Measurements from ENCODE around the gene MKRN3. TPM values are rescaled to one million over a fixed set of nuclear protein-coding genes. Genes with fewer than 3 reads are reported as not detected.

The MKRN3 gene
- total RNA-seq, 4 donors from 2014 or later = 0.49 to 2.9 (median 0.54) TPM

DNA sequence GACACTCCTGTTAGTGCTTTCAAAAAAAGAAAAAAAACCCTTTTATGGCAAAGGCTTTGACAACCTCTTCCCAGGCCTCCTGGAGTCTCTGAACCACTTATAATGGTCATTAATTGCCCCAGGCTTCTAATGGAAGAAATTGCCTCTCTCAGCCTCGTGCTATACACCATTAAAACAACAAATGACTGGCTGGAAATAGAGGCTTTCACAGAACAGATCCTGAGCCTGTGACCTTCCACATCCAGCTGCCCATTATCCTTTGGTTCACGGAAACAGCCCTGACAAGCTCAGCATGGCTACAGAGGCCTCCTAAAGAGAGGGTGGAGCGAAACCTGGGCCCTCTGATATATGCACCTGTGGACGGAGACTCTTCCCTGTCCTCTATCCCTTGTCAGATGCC lies 26.8 kb upstream of the MKRN3 start:
- TF ChIP-seq, protein P1, sequence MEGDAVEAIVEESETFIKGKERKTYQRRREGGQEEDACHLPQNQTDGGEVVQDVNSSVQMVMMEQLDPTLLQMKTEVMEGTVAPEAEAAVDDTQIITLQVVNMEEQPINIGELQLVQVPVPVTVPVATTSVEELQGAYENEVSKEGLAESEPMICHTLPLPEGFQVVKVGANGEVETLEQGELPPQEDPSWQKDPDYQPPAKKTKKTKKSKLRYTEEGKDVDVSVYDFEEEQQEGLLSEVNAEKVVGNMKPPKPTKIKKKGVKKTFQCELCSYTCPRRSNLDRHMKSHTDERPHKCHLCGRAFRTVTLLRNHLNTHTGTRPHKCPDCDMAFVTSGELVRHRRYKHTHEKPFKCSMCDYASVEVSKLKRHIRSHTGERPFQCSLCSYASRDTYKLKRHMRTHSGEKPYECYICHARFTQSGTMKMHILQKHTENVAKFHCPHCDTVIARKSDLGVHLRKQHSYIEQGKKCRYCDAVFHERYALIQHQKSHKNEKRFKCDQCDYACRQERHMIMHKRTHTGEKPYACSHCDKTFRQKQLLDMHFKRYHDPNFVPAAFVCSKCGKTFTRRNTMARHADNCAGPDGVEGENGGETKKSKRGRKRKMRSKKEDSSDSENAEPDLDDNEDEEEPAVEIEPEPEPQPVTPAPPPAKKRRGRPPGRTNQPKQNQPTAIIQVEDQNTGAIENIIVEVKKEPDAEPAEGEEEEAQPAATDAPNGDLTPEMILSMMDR (IDR thresholded peaks at IDR 0.05; ENCODE audit: low read depth) = no peak

DNA sequence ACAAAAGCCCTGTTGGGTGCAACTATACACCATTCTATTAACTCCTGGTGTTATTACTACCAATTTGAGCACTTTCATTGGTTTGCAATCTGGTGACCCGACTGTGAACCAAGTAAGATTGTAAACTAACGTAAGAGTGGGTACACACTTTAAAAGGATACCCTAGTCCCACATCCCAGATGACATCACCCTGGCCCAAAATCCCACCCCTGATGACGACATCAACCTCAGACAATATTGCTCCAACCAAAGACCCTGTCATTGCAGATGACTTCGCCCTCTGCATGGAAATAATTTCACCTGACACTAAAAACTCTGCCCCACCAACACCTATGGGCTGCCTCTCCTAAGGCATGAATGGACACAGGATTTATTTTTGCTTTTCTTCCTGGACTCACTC lies 25.6 kb upstream of the MKRN3 start:
- TF ChIP-seq, protein P1 (IDR thresholded peaks at IDR 0.05; ENCODE audit: low read depth) = no peak

DNA sequence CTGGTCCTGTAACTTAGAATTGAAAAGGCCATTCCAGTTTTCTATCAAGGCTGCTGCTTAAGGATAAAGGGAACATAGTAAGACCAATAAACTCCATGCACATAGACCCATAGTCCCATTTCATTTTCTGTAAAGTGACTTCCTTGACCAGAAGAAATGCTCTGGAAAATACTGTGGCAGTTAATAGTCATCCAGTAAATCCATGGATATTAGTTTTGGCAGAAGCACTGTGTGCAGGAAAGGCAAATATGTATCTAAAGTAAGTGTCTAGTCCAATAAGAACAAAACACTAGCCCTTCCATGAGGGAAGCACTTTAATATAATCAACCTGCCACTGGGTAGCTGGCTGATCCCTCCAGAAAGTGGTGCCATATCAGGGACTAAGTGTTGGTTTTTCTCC lies 19.3 kb upstream of the MKRN3 start:
- TF ChIP-seq, protein P1 (IDR thresholded peaks at IDR 0.05; ENCODE audit: low read depth) = no peak

DNA sequence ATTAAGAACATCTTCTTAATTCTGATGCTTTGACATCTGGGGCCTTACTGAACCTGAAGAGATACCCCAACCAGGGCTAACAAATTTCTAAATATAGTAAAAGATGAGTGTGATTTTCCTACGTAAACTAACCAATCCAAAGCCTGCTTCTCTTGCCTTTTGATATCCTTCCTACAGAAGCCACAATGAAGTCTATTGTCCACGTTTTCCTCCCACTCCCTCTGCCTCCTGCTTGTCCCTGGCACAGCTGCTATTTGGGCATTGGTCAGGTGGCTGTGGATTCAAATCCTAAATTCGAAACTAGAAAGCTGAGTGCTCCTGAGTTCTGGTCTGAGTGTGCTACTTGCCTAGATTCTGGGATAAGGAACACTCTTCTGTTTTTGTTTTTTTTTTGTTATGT lies 17.4 kb upstream of the MKRN3 start:
- TF ChIP-seq, protein P1 (IDR thresholded peaks at IDR 0.05; ENCODE audit: low read depth) = no peak

DNA sequence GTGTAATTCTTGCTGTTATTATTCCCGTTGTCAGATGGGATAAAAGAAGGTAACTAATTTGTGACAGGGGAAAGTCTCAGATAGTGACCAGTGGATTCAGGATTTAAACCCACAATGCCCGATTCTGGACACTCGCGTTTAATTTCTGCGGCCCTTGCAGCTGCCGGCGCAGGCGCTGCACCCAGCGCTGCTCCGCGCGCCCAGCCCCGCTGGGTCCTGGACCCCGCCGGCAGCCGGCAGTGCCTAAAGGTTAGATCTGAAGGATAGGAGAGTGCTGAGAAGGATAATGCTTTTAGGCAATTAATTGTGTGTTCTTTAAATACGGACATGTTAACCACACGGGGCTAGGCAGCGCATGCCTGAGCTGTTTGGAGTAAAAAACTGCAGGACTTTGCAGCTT lies 3.6 kb upstream of the MKRN3 start:
- TF ChIP-seq, protein P1 (IDR thresholded peaks at IDR 0.05; ENCODE audit: low read depth) = no peak

DNA sequence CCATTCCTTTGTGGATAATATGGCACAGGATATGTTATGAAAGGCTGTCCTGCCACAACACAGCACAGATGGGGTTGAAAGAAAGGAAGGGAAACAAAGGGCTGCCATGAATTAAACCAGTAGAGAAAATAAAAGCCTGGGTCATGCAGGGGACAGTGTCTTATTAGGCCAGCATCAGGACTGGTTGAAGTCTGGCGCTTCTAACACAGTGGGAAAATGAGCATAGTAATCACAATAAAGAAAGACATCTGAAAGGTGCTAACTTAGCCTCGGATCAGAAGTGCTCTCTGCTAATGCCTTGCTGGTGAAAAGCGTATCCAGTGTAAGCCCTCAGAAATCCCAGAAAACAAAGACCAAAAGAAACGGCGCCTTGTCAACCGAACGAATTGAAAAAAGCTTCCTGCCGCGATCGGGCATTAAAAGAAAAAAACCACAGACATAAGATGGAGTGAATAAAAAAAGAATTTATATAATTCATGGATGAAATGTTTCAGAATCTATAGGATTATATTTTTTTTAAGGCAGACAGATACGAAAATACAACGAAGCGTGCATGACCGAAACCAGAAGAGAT lies 566 bp upstream of the MKRN3 start:
- TF ChIP-seq, protein P1 (IDR thresholded peaks at IDR 0.05; ENCODE audit: low read depth) = no peak

DNA sequence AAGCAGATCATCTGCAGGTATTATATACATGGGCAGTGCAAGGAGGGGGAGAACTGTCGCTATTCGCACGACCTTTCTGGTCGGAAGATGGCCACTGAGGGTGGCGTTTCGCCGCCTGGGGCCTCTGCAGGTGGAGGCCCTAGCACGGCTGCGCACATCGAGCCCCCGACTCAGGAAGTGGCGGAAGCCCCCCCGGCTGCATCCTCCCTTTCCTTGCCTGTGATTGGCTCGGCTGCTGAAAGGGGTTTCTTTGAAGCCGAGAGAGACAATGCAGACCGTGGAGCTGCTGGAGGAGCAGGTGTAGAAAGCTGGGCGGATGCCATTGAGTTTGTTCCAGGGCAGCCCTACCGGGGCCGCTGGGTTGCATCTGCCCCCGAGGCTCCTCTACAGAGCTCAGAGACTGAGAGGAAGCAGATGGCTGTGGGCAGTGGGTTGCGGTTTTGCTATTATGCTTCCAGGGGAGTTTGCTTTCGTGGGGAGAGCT lies 639 bp downstream of the MKRN3 start:
- TF ChIP-seq, protein P1 (IDR thresholded peaks at IDR 0.05; ENCODE audit: low read depth) = no peak

Measured in subcutaneous adipose tissue (tissue), 4 donors.